Germinal center (tissue), 1 donor: ENCODE data around the gene INHBC.
"Not testable (repeated sequence)": the region's sequence is repeated elsewhere in the genome, so short reads cannot be mapped to it uniquely, and the experiment has no call there.

Experiments
- DNase-seq: peaks from one replicate; pipeline ENCODE4 v3.0.0; 2012; ENCODE audit warnings: mixed read lengths, low spot score

INHBC gene

GRCh38 chr12:57429473-57430111 is 5.0 kb upstream of the INHBC start:
- DNase-seq = no peak

DNA sequence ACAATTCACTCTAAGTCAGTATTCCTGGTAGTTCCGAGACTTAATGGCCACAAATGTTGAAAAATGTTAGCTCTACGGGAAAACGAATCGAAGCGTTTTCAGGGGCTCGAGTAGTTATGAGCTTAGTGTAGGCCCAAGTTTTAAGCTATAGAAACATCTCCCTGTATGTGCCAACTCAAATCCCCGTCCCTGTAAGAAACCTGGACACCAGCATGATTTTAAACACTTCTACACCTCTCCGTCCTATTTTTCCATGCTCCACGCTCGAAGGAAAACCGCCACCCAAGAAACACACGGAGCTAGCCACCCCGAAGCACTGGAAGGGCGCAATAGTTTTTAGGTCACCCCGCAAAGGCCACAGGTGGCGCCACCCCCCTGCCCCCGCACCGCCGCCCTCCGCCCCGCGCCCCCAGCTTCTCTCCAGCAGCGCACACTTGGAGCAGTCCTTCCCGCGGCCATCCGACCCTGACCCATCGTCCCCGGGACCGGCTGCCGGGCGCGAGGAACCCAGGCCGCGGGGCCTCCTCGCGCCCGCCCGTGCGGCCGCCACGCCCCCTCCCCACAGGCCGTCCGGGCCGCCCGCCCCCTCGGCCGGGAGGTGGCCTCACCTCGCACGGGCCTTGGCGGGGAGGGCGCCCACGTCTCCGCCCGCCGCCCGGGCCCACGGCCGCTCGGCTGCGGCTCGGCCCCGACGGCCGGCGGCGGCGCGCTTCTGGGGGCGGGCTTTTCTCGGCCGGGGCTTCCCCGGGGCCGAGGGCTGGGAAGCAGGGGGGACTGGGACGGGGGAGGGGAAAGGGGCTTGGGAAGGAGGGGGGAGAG is 4.3 kb upstream of the INHBC start:
- no peak for DNase-seq

DNA sequence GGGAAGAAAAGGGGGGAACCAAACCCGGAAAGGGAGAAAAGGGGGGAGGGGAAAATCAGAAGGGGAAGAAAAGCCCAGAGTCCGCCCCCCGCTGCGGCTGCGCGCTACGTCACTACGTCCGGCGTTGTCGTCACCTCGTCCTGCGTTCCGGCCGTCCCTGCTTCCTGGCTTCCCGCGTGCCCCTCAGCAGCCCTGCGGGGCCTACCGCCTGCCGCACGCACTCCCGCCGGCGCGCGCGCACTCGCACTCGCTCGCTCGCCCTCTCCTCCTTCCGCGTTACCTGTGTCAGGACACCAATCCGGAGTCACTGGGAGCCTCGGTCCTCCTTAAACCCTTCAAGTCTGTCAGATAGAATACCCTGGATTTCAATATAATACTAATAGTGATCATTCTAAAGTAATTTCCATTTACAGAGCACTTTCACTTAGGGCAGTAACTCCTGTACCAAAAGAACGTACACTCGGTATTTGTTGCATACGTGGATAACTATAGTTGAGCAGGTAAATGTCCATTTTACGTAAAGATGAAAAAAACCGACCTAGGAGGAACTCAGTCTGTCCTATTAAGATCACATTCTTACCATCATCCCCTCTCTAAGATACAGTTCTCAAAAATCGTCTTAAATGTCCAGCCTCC is 3.5 kb upstream of the INHBC start, which contains the start of gene R3HDM2:
Gene R3HDM2 (minus strand): TSS at position 113 of the 636 bp plus-strand sequence. CDS start 120,615 bp downstream, outside the sequence.
- peak; percentile 98 for DNase-seq

- no peak for DNase-seq
Measured at GRCh38 chr12:57431654-57432188, 2.9 kb upstream of the INHBC start.

DNA sequence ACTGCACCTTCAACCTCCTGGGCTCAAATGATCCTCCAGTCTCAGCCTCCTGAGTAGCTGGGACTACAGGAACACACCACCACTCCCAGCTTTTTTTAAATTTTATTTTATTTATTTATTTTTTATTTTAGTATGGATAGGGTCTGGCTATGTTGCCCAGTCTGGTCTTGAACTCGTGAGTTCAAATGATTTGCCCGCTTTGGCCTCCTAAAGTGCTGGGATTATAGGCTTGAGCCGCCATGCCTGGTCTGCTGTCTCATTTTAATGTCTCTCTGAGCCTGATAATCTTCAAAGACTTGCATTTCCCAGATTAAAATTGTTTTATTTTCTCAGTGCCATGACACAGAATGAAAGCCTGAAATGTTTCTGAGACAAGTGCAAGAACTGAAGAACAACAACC is 1.2 kb upstream of the INHBC start:
- no peak for DNase-seq

DNA sequence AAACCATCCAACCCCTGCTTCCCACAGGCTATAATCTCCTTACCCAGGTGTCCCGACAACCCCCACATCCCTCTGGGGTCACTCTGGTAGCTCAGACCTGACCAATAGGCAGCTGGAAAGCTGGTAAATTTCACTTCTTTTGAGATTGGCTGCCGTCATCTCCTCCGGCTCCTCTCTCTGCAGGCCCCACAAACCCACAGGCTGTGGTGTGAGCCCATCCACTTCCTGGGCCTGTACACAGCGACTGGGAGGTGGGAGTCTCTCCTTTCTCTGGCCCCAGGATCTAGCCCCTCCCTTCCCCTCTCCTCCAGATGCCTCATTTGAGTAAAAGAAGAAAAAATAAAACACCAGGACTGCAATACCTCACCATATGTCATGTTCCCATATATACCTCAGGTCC is 709 bp downstream of the INHBC start:
- no peak for DNase-seq

DNA sequence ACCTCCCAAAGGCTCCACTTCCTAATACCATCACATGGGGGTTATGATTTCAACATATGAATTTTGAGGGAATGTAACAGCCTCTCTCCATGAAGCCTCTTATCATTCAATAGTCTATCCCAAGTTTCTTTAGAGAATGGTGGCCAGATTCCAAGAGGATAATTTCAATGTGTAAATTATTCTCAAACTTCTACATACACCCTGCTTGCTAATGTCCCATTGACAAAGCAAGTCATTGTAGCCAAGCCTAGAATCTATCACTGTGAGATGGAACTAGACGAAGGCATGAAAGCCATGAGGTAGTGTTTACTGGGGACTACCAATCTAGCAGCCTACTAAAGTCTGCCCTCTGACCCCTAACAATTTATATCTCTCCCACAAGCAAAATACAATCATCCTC is 3.8 kb downstream of the INHBC start:
- no peak for DNase-seq

GRCh38 chr12:57439762-57440266 is 5.2 kb downstream of the INHBC start:
- no peak for DNase-seq

DNA sequence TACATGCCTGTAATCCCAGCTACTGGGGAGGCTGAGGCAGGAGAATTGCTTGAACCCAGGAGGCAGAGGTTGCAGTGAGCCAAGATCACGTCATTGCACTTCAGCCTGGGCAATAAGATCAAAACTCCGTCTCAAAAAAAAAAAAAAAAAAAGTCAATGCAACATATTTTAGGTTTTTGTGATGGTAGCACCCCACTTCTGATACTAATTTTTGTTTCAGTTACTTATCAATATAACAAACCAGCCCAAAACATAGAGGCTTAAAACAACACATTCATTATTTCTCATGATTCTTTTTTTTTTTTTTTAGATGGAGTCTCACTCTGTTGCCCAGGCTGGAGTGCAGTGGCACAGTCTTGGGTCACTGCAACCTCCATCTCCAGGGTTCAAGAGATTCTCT is 6.8 kb downstream of the INHBC start:
- not testable (repeated sequence) for DNase-seq

DNA sequence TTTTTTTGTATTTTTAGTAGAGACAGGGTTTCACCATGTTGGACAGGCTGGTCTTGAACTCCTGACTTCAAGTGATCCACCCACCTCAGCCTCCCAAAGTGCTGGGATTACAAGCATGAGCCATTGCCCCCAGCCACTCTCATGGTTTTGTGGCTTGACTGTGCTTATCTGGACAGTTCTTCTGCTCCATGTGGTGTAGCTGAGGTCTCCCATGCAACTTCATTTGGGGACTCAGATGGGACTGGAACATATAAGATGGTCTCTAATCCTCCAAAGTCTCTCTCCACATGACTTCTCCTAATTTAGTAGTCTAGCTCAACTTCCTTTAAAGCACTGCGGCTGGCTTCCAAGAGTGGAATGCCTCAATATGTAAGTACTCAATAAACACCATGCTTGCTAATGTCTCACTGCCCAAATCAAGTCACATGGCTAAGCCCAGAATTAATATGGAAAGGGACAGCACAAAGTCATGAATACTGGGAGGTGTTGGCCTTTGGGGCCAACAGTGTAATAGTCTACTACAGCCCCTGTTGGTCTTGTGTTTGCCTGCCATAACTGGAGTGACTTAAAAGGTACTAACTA is 7.4 kb downstream of the INHBC start:
- DNase-seq = no peak

DNA sequence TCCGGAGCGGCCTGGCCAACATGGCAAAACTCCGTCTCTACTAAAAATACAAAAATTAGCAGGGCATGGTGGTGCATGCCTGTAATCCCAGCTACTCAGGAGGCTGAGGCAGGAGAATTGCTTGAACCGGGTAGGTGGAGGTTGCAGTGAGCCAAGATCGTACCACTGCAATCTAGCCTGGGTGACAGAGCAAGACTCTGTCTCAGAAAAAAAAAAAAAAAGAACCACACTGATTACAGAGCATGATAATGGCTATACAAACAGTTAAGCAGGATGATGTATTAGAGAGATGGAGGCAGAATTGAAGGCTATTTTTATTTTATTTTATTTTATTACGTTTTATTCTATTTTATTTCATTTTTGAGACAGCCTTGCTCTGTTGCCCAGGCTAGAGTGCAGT is 9.8 kb downstream of the INHBC start:
- not testable (repeated sequence) for DNase-seq

DNA sequence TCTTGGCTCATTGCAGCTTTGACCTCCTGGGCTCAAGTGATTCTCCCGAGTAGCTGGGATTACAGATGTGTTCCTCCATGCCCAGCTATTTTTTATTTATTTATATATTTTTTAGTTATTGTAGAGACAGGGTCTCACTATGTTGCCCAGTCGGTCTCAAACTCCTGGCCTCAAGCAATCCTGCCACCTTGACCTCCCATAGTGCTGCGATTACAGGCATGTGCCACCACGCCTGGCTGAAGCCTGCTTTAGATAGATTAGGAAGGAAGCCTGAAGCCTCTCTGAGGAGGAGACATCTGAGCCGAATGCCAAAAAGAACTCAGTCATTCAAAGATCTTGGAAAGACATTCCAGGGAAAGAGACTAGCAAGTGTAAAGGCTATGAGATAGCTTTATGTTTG is 10.2 kb downstream of the INHBC start:
- no peak for DNase-seq

GRCh38 chr12:57446292-57446960 is 11.8 kb downstream of the INHBC start:
- no peak for DNase-seq

DNA sequence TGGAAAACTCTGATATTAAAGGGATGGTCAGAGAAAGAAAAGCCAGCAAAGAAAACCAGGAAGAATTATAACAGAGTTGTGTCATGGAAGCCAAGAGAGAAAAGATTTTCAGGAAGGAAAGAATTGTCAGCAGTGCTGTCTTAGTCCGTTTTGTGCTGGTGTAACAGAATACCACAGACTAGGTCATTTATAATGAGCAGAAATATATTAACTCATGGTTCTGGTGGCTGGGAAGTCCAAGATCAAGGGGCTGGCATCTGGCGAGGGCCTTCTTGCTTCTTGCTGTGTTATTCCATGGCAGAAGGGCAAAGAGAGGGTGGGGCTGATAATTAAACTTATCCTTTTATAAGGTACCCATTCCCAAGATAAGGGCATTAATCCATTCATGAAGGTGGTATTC is 14.1 kb downstream of the INHBC start:
- DNase-seq = no peak

- no peak for DNase-seq
Measured at GRCh38 chr12:57449375-57449774, 14.8 kb downstream of the INHBC start.

DNA sequence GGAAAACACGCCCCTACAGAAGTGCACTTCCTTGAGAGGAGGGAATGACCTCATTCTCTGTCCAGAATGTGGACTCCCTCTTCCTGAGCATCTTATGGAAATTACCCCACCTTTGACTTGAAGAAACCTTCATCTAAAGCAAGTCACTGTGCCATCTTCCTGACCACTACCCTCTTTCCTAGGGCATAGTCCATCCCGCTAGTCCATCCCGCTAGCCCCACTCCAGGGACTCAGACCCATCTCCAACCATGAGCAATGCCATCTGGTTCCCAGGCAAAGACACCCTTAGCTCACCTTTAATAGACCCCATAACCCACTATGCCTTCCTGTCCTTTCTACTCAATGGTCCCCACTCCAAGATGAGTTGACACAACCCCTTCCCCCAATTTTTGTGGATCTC is 15.5 kb downstream of the INHBC start:
- no peak for DNase-seq

DNA sequence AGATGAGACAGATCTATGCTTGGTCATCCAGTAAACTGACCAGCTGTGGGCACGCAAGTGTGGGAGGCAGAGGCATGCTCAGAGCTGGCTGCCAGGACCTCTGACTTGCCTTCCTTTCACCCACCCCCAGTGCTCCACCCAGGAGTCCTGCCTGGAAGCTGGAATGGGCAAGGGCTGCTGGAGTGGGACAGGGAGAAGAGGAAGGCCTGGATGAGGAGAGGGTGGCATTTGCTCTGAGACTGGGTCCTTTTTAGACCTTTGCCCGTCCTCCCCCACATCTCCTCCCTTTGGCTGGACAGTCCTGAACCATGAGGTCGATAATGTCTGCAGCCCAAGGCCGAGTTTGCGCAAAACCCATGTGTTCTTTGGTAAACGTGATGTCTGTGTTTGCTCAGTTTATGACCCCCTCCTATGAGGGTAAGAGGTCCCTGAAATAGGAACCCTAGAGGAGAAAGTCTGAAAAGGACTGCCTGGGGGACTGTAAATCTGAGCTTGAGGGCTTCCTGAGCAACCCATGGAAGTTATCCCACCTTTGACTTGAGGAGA is 16.7 kb downstream of the INHBC start:
- no peak for DNase-seq

DNA sequence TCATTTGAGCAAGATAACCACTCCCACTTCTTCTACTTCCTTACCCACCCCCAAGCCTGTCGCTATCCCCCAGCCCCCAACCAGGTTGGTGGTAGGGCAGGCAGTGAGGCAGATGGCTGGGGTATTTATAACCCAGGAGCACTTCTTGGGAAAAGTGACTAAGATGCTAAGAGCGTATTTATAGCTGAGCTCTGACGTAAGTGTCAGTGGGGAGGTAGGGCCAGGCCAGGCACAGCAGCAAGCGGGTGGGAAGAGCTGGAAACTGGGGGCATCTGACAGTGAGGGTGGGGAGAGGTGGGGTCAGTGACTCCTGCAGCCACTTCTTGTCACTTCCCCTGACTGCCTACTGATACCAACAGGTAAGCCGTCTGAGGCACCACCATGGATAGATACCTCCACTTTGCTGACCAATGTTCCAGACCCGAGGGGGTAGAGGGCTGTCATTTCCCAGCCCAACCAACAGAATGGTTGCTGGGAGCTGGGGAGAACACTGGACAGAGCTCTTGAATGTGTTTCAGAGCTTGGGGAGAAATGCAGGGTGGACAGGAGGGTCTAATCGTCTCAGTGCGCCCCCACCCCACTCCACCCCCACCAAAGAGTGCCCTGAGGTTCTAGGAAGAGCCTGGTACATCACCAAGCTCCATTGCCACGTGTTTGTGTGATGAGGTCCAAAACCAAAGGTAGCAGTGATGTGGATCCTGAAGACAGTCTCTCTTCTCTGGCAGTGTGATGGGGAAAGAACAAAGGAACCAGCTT is 17.8 kb downstream of the INHBC start:
- no peak for DNase-seq

- no peak for DNase-seq
Measured at GRCh38 chr12:57452937-57453509, 18.4 kb downstream of the INHBC start.

DNA sequence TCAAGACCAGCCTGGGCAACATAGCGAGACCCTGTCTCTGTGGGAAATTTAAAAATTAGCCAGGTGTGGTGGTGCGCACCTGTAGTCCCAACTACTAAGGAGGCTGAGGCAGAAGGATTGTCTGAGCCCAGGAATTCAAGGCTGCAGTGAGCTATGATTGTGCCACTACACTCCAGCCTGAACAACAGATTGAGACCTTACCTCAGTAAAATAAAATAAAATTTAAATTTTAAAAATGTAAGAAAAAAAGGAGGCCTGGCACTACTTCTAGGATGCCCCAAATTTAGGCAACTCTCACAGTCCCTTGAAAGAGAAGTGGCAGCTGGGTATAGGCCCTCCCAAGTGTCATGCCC is 19.6 kb downstream of the INHBC start:
- no peak for DNase-seq
